Measurements from ENCODE around the gene RIMS4. TPM values are rescaled to one million over a fixed set of nuclear protein-coding genes. Genes with fewer than 3 reads are reported as not detected.

Gene RIMS4
- total RNA-seq: not detected in 2 replicates

GRCh38 chr20:44810391-44811149, at the start of gene RIMS4:
TSS of gene RIMS4 (minus strand) at chr20:44810546. CDS start at chr20:44810271, 275 bp downstream.
- peak within 1 kb of the TSS; percentile 12 for H3K4me3 Mint-ChIP-seq
- H3K27ac Mint-ChIP-seq: no peak within 1 kb of the TSS
- intact Hi-C loops (cut with micrococcal nuclease): no loop called here
- H3K36me3 Mint-ChIP-seq (ENCODE audit: low read depth): no peaks in the 10 kb centered on the region
- H3K9me3 Mint-ChIP-seq: no peaks in the 10 kb centered on the region
- H3K4me1 Mint-ChIP-seq (ENCODE audit: low read depth): no peaks in the 10 kb centered on the region
- peaks cover 59% of the 10 kb centered on the region for H3K27me3 Mint-ChIP-seq (ENCODE audit: insufficient read depth)
- no peak for DNase-seq (ENCODE audit: low spot score)

GRCh38 chr20:44858606-44859360, 48.4 kb upstream of the RIMS4 start:
- Mint-ChIP-seq H3K4me3 (no peak overlapping the region), H3K27me3 (ENCODE audit: insufficient read depth) (peaks cover 2% of the 10 kb centered on the region), H3K36me3 (ENCODE audit: low read depth) (no peaks in the 10 kb centered on the region), H3K9me3 (no peaks in the 10 kb centered on the region), H3K4me1 (ENCODE audit: low read depth) (peaks cover 8% of the 10 kb centered on the region), H3K27ac (no peak overlapping the region)
- intact Hi-C loops (cut with micrococcal nuclease): no loop called here
- DNase-seq (ENCODE audit: low spot score): no peak

- Mint-ChIP-seq H3K4me3 (no peak overlapping the region), H3K9me3 (no peaks in the 10 kb centered on the region), H3K27me3 (ENCODE audit: insufficient read depth) (peaks cover 3% of the 10 kb centered on the region)
Measured at GRCh38 chr20:44856856-44857448, 46.6 kb upstream of the RIMS4 start.

GRCh38 chr20:44856442-44856841, 46.1 kb upstream of the RIMS4 start:
- intact Hi-C loops (cut with micrococcal nuclease): no loop called here
- Mint-ChIP-seq H3K27me3 (ENCODE audit: insufficient read depth) (peaks cover 1% of the 10 kb centered on the region), H3K4me3 (no peak overlapping the region), H3K4me1 (ENCODE audit: low read depth) (peaks cover 8% of the 10 kb centered on the region), H3K9me3 (no peaks in the 10 kb centered on the region), H3K36me3 (ENCODE audit: low read depth) (no peaks in the 10 kb centered on the region), H3K27ac (no peak overlapping the region)
- no peak for DNase-seq (ENCODE audit: low spot score)

More at GRCh38 chr20:44856856-44857448, 46.6 kb upstream of the RIMS4 start:
- intact Hi-C loops (cut with micrococcal nuclease): no loop called here
- Mint-ChIP-seq H3K27ac (no peak overlapping the region), H3K36me3 (ENCODE audit: low read depth) (no peaks in the 10 kb centered on the region), H3K4me1 (ENCODE audit: low read depth) (peaks cover 8% of the 10 kb centered on the region)
- no peak for DNase-seq (ENCODE audit: low spot score)

GRCh38 chr20:44851545-44851944, 41.2 kb upstream of the RIMS4 start:
- no peak for DNase-seq (ENCODE audit: low spot score)
- Mint-ChIP-seq H3K27me3 (ENCODE audit: insufficient read depth) (peaks cover 11% of the 10 kb centered on the region), H3K4me1 (ENCODE audit: low read depth) (no peaks in the 10 kb centered on the region), H3K36me3 (ENCODE audit: low read depth) (no peaks in the 10 kb centered on the region), H3K4me3 (no peak overlapping the region), H3K27ac (no peak overlapping the region), H3K9me3 (no peaks in the 10 kb centered on the region)
- intact Hi-C loops (cut with micrococcal nuclease): no loop called here

- Mint-ChIP-seq H3K9me3 (no peaks in the 10 kb centered on the region), H3K36me3 (ENCODE audit: low read depth) (no peaks in the 10 kb centered on the region), H3K4me1 (ENCODE audit: low read depth) (no peaks in the 10 kb centered on the region), H3K27me3 (ENCODE audit: insufficient read depth) (peaks cover 14% of the 10 kb centered on the region), H3K4me3 (no peak overlapping the region), H3K27ac (no peak overlapping the region)
- no peak for DNase-seq (ENCODE audit: low spot score)
- intact Hi-C loops (cut with micrococcal nuclease): no loop called here
Measured at GRCh38 chr20:44850837-44851236, 40.5 kb upstream of the RIMS4 start.

- intact Hi-C loops (cut with micrococcal nuclease): no loop called here
- no peak overlapping the region for H3K27ac Mint-ChIP-seq
- H3K9me3 Mint-ChIP-seq: no peaks in the 10 kb centered on the region
- no peak overlapping the region for H3K4me3 Mint-ChIP-seq
- peaks cover 14% of the 10 kb centered on the region for H3K27me3 Mint-ChIP-seq (ENCODE audit: insufficient read depth)
- no peaks in the 10 kb centered on the region for H3K36me3 Mint-ChIP-seq (ENCODE audit: low read depth)
- no peak for DNase-seq (ENCODE audit: low spot score)
- H3K4me1 Mint-ChIP-seq (ENCODE audit: low read depth): no peaks in the 10 kb centered on the region
Measured at GRCh38 chr20:44850272-44850671, 39.9 kb upstream of the RIMS4 start.

- H3K4me3 Mint-ChIP-seq: no peak overlapping the region
- H3K36me3 Mint-ChIP-seq (ENCODE audit: low read depth): no peaks in the 10 kb centered on the region
- H3K27me3 Mint-ChIP-seq (ENCODE audit: insufficient read depth): peaks cover 17% of the 10 kb centered on the region
- H3K4me1 Mint-ChIP-seq (ENCODE audit: low read depth): no peaks in the 10 kb centered on the region
- H3K27ac Mint-ChIP-seq: no peak overlapping the region
- DNase-seq (ENCODE audit: low spot score): no peak
- no peaks in the 10 kb centered on the region for H3K9me3 Mint-ChIP-seq
- intact Hi-C loops (cut with micrococcal nuclease): no loop called here
Measured at GRCh38 chr20:44849703-44850102, 39.4 kb upstream of the RIMS4 start.

GRCh38 chr20:44848254-44849015, 38.1 kb upstream of the RIMS4 start:
- H3K4me3 Mint-ChIP-seq: no peak overlapping the region
- H3K4me1 Mint-ChIP-seq (ENCODE audit: low read depth): no peaks in the 10 kb centered on the region
- no peak for DNase-seq (ENCODE audit: low spot score)
- no peak overlapping the region for H3K27ac Mint-ChIP-seq
- H3K27me3 Mint-ChIP-seq (ENCODE audit: insufficient read depth): peaks cover 17% of the 10 kb centered on the region
- no peaks in the 10 kb centered on the region for H3K36me3 Mint-ChIP-seq (ENCODE audit: low read depth)
- intact Hi-C loops (cut with micrococcal nuclease): no loop called here
- no peaks in the 10 kb centered on the region for H3K9me3 Mint-ChIP-seq

GRCh38 chr20:44843876-44844275, 33.5 kb upstream of the RIMS4 start:
- no peak for DNase-seq (ENCODE audit: low spot score)
- H3K4me3 Mint-ChIP-seq: no peak overlapping the region
- H3K27ac Mint-ChIP-seq: no peak overlapping the region
- H3K27me3 Mint-ChIP-seq (ENCODE audit: insufficient read depth): peaks cover 9% of the 10 kb centered on the region
- no peaks in the 10 kb centered on the region for H3K9me3 Mint-ChIP-seq
- H3K36me3 Mint-ChIP-seq (ENCODE audit: low read depth): no peaks in the 10 kb centered on the region
- intact Hi-C loops (cut with micrococcal nuclease): no loop called here
- no peaks in the 10 kb centered on the region for H3K4me1 Mint-ChIP-seq (ENCODE audit: low read depth)

GRCh38 chr20:44841955-44842354, 31.6 kb upstream of the RIMS4 start:
- no peaks in the 10 kb centered on the region for H3K4me1 Mint-ChIP-seq (ENCODE audit: low read depth)
- no peak overlapping the region for H3K27ac Mint-ChIP-seq
- no peaks in the 10 kb centered on the region for H3K9me3 Mint-ChIP-seq
- H3K4me3 Mint-ChIP-seq: no peak overlapping the region
- no peak for DNase-seq (ENCODE audit: low spot score)
- H3K36me3 Mint-ChIP-seq (ENCODE audit: low read depth): no peaks in the 10 kb centered on the region
- peaks cover 9% of the 10 kb centered on the region for H3K27me3 Mint-ChIP-seq (ENCODE audit: insufficient read depth)
- intact Hi-C loops (cut with micrococcal nuclease): no loop called here

- peaks cover 6% of the 10 kb centered on the region for H3K27me3 Mint-ChIP-seq (ENCODE audit: insufficient read depth)
- no peaks in the 10 kb centered on the region for H3K4me1 Mint-ChIP-seq (ENCODE audit: low read depth)
- no peaks in the 10 kb centered on the region for H3K9me3 Mint-ChIP-seq
- DNase-seq (ENCODE audit: low spot score): no peak
- H3K27ac Mint-ChIP-seq: no peak overlapping the region
- intact Hi-C loops (cut with micrococcal nuclease): no loop called here
- no peaks in the 10 kb centered on the region for H3K36me3 Mint-ChIP-seq (ENCODE audit: low read depth)
- H3K4me3 Mint-ChIP-seq: no peak overlapping the region
Measured at GRCh38 chr20:44840826-44841225, 30.5 kb upstream of the RIMS4 start.
